ENCODE data around the gene PIK3CB.

DNA sequence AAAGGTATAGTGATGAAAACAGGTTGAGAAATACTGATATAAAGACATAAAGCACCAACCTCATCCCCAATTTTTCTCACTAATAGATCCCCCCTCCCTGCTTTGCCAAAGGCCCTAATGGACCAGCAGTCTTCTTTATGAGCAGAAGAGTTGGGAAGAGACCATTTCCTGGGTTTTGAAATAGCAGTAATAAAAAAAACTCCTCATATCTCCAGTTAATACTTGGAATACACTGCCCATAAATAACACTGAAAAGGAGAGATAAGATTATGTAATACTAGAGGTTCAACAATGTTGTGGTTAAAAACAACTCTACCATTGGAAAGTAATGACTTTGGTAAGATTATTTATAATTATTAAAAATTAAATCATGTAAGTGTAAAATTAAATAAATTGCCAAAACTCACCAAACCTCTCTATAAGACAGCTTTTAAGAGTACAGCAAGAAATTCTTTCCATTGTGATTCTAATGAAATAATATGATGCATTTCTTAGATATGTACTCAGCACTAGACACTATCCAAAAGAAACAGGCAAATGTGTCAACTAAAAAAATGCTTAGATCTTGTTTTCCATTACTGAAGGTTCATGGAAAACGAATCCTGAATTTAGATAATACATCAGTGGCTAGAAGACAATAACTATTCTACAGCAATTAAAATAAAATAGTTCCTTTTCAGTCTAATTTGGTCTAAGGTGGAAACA is 137.9 kb downstream of the PIK3CB start:
- TF ChIP-seq, protein P1, sequence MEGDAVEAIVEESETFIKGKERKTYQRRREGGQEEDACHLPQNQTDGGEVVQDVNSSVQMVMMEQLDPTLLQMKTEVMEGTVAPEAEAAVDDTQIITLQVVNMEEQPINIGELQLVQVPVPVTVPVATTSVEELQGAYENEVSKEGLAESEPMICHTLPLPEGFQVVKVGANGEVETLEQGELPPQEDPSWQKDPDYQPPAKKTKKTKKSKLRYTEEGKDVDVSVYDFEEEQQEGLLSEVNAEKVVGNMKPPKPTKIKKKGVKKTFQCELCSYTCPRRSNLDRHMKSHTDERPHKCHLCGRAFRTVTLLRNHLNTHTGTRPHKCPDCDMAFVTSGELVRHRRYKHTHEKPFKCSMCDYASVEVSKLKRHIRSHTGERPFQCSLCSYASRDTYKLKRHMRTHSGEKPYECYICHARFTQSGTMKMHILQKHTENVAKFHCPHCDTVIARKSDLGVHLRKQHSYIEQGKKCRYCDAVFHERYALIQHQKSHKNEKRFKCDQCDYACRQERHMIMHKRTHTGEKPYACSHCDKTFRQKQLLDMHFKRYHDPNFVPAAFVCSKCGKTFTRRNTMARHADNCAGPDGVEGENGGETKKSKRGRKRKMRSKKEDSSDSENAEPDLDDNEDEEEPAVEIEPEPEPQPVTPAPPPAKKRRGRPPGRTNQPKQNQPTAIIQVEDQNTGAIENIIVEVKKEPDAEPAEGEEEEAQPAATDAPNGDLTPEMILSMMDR (IDR thresholded peaks at IDR 0.05), result no peak
- no peak for TF ChIP-seq POLR2A (IDR thresholded peaks at IDR 0.05)

Measured in prostate gland (tissue), 2 donors.